NCI-H2171 (cell line): ENCODE results near the gene CD1B.
"Not testable (repeated sequence)": the region's sequence is repeated elsewhere in the genome, so short reads cannot be mapped to it uniquely, and the experiment has no call there.

Experiments used
- DNase-seq: peaks from one replicate; lab custom pipeline; 2025; lab: John Stamatoyannopoulos, UW

CD1B gene

GRCh38 chr1:158328426-158328825, 2.9 kb downstream of the CD1B start:
- DNase-seq = no peak

- no peak for DNase-seq
Observed at GRCh38 chr1:158327481-158327880, 3.9 kb downstream of the CD1B start.

DNA sequence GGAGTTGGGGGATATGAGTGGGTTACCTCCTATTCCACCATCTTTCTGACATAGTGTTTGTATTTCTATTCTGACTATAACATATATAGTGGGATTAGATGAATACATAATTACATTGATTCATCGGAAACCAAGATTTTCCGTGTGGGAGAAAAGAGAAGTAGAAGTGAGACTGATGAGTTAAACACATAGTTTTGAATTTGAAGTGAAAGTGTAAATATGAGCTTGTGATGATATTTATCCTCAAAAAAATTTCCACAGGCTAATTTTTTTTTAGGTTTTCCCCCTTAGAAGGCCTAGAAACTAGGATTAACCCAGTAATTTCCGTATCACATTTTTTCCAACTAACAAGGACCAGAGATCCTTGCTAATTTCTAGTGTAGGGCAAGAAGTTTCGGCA, 6.9 kb downstream of the CD1B start:
- DNase-seq = no peak

- no peak for DNase-seq
Observed at GRCh38 chr1:158323866-158324265, 7.5 kb downstream of the CD1B start.

DNA sequence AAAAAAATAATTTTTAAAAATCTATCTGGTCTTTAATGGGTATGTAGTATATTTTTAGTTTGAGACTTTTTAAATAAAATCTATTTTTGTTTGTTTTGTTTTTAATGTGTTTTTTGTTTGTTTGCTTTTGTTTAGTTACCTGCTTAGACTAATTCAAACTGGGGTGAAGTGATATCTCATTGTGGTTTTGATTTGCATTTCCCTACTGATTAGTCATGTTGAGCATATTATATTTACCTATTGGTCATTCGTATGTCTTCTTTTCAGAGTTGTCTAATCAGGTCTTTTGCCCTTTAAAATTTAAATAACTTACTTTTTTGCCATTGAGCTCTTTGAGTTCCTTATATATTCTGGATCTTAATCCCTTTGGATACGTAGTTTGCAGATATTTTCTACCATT, 20.3 kb downstream of the CD1B start:
- DNase-seq = no peak

DNA sequence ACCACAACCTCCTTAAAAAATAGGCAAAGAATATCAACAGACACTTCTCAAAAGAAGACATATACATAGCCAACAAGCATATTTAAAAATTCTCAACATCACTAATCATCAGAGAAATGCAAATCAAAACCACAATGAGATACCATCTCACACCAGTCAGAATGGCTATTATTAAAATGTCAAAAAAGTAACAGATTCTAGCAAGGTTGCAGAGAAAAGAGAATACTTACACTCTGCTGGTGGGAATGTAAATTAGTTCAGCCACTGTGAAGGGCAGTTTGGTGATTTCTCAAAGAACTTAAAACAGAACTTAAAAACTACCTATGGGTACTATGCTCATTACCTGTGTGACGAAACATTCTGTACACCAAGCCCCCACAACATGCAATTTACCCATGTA, 20.7 kb downstream of the CD1B start:
- DNase-seq = no peak

- DNase-seq = no peak
Observed at GRCh38 chr1:158295791-158296190, 35.5 kb downstream of the CD1B start.

- no peak for DNase-seq
Observed at GRCh38 chr1:158290321-158290844, 40.9 kb downstream of the CD1B start.

DNA sequence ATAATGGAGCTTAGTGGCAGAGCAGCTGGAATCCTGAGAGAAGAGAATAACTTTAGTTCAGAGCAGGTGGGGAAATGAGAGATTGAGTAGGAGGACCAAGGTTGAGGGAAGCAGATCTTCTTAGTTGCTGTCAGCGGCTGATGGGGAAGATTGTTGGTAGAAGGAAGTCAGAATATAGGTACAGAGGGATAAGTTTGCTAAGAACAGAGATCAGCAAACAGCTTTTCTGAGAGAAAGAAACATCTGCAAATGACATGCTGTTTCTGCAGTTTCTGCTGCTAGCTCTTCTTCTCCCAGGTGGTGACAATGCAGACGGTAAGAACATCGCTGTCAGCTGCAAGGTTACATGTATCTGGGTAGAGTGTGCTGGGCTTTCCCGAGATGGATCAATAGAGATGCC, 41.5 kb downstream of the CD1B start, which contains the start of gene CD1C:
TSS of gene CD1C (plus strand) at position 113 of the 400 bp plus-strand sequence. CDS start at position 255, 142 bp downstream.
- DNase-seq = no peak

- no peak for DNase-seq
Observed at GRCh38 chr1:158286941-158287346, 44.4 kb downstream of the CD1B start.

GRCh38 chr1:158286487-158286886, 44.8 kb downstream of the CD1B start:
- DNase-seq = no peak

DNA sequence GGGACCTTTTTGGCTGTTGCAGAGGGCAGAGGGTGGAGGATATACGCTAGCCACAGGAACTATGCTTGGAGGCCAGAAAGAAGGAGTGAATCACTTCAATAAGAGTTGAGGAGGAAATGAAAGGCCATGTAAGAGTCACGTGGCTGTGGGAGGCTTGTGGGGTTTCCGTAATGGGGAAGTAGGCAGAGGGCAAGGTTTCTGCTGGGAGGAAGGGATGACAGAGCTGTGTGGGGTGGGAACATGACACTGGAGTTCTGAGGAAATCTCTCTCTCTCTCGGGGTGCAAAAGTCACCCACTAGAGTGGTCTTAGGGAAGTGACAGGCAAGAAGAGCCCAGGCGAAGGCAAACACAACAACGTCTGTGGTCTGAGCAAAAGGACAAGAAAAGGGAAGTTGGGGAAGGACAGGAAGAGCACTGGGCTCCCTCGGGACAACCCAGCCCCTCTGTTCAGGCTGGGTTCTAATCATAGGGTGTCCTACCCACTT, 45.5 kb downstream of the CD1B start:
- DNase-seq = no peak

GRCh38 chr1:158283965-158284364, 47.4 kb downstream of the CD1B start:
- DNase-seq = no peak

DNA sequence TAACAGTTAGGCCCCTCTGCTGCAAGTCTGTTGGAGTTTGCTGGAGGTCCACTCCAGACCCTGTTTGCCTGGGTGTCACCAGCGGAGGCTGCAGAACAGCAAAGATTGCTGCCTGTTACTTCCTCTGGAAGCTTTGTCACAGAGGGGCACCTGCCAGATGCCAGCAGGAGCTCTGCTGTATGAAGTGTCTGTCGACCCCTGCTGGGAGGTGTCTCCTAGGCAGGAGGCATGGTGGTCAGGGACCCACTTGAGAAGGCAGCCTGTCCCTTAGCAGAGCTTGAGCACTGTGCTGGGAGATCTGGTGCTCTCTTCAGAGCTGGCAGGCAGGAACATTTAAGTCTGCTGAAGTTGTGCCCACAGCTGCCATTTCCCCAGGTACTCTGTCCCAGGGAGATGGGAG, 48.9 kb downstream of the CD1B start:
- DNase-seq = not testable (repeated sequence)
